Subcutaneous abdominal adipose tissue (tissue), 5 donors: ENCODE data around the gene MAP7D3.
"Not testable (repeated sequence)": the region's sequence is repeated elsewhere in the genome, so short reads cannot be mapped to it uniquely, and the experiment has no call there.

Experiments
- H3K27ac ChIP-seq: one replicate; pipeline ENCODE4 v1.7.0; 2013; ENCODE audit warnings: low read depth, mild to moderate bottlenecking, inconsistent platforms, low read length, moderate library complexity
- H3K27me3 ChIP-seq, 5 donors: one replicate each; pipeline ENCODE4 v1.7.0; 2013; ENCODE audit warnings: low read length in 5 of 5, inconsistent platforms in 1 of 5; ENCODE audit not compliant: control insufficient read depth in 5 of 5, insufficient read depth in 4 of 5
- H3K36me3 ChIP-seq, 5 donors: one replicate each; pipeline ENCODE4 v1.7.0; 2013; ENCODE audit warnings: low read length in 5 of 5; ENCODE audit not compliant: control insufficient read depth in 5 of 5, insufficient read depth in 5 of 5
- H3K4me1 ChIP-seq, 5 donors: one replicate each; pipeline ENCODE4 v1.7.0; 2013; ENCODE audit warnings: low read length in 5 of 5, mild to moderate bottlenecking in 3 of 5, moderate library complexity in 1 of 5; ENCODE audit not compliant: control insufficient read depth in 5 of 5, insufficient read depth in 5 of 5
- H3K4me3 ChIP-seq, 5 donors: one replicate each; pipeline ENCODE4 v1.7.0; 2013; ENCODE audit warnings: low read length in 5 of 5, low read depth in 1 of 5
- H3K9ac ChIP-seq, 5 donors: one replicate each; pipeline ENCODE4 v1.7.0; 2013; ENCODE audit warnings: low read length in 5 of 5, mild to moderate bottlenecking in 4 of 5, moderate library complexity in 3 of 5
- H3K9me3 ChIP-seq, 5 donors: one replicate each; pipeline ENCODE4 v1.7.0; 2013; ENCODE audit warnings: low read length in 5 of 5; ENCODE audit not compliant: control insufficient read depth in 5 of 5
- donor health status: healthy.
- donor health status: healthy.
- donor health status: healthy.
- donor health status: healthy.
- donor health status: healthy.

MAP7D3 gene

DNA sequence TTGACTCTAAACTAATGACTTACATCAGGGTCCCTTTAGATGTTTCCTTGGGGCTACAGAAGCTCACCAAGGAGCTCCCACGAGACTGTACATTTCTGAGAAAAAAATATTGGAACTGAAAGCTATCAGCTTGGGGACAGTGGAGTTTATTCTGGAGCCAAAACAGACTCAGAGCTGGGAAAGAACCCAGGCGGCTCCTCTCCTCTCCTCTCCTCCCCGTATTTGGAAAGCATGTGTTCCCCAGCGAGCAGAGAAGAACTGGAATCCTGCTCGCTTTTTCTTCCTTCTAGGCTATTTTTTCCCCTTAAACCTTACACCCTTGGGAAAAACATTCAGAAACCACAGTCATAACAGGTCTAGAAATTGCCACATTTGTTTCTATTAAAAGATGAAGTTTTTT is 4.3 kb upstream of the MAP7D3 start:
- peaks cover 5 to 28% (median 21%) of the 10 kb centered on the region in 5 donors for H3K4me1 ChIP-seq
- peaks cover 0 to 6% (median 0%) of the 10 kb centered on the region in 5 donors for H3K27me3 ChIP-seq
- H3K9me3 ChIP-seq = no peaks in the 10 kb centered on the region
- H3K9ac ChIP-seq = no peak overlapping the region
- no peak overlapping the region for H3K4me3 ChIP-seq
- peak overlapping the region; percentile 69 for H3K27ac ChIP-seq
- no peaks in the 10 kb centered on the region for H3K36me3 ChIP-seq

DNA sequence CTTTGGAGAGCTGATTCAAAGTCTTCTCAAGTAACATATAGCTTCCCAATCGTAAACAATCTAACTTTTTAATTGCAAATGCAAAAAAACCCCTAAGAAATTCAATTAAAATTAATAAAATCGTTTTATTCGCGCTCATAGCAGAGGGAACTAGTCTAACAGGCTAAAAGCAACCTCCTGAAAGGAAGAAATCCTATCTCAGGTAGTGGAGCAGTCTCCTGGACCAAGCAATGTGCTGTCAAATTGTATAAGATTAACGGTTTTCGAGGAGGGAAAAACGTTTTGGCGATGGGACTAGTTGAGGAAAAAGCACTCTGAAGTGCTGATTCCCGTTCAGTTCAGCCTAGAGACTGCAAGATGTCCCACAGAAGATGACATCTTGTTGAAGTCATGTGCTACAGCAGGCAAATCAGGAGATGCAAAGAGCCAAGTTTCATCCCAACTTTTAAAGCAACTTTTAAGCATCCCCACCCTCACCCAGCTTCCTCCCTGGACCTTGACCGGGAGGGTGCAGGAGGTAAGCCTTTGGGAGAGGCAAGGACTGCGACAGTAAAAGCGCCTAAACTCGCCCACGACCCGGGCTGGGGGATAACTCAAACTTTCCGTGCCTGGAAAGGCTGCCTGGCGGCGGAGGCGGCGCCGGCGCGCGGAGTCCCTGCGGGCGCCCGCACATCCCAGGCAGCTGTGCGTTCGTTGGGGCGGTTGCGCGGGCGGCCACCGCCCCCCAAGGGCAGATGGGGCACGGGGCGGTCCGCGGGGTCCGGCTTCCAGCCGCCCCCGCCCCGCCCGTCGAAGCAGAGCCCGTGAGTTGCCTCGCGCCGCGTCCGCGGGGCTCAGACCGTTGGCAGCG is 784 bp downstream of the MAP7D3 start:
- Histone ChIP-seq H3K4me1 (peaks cover 0 to 14% (median 4%) of the 10 kb centered on the region in 5 donors), H3K36me3 (no peaks in the 10 kb centered on the region), H3K9me3 (no peaks in the 10 kb centered on the region), H3K27me3 (peaks cover 0 to 10% (median 2%) of the 10 kb centered on the region in 5 donors), H3K4me3 (peak overlapping the region; percentile 60 to 86 (median 69)), H3K9ac (peak overlapping the region in 4 of 5 donors; percentile 50 to 64 (median 54)), H3K27ac (peak overlapping the region; percentile 60)

DNA sequence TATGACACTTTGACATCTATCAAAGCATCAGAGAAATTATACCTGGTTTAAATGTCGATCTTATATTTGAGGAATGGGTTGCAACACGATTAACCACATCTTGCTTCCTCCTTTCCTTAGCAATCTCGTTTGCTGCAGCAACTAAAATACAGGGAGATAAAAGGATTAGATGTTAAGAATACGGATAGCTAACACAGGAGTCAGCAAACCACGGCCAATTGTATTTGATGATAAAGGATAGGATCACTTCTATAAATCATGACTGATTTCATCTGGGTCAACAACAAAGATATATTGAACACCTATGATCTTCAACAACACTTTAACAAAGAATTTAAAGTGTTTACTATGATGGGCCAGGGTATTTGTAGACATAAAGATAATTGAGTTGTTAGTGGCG is 5.0 kb downstream of the MAP7D3 start:
- Histone ChIP-seq H3K27me3 (peaks cover 0 to 8% (median 4%) of the 10 kb centered on the region in 5 donors), H3K9ac (no peak overlapping the region), H3K9me3 (no peaks in the 10 kb centered on the region), H3K4me3 (no peak overlapping the region), H3K4me1 (peaks cover 0 to 9% (median 0%) of the 10 kb centered on the region in 5 donors), H3K27ac (no peak overlapping the region), H3K36me3 (peaks cover 16 to 26% (median 25%) of the 10 kb centered on the region in 5 donors)

DNA sequence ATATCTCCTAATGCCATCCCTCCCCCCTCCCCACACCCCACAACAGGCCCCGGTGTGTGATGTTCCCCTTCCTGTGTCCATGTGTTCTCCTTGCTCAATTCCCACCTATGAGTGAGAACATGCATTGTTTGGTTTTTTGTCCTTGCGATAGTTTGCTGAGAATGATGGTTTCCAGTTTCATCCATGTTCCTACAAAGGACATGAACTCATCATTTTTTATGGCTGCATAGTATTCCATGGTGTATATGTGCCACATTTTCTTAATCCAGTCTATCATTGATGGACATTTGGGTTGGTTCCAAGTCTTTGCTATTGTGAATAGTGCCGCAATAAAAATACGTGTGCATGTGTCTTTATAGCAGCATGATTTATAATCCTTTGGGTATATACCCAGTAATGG is 13.4 kb downstream of the MAP7D3 start:
- not testable (repeated sequence) for H3K4me1 ChIP-seq, H3K27ac ChIP-seq, H3K4me3 ChIP-seq, H3K9ac ChIP-seq, H3K27me3 ChIP-seq, H3K9me3 ChIP-seq
- peaks cover 3 to 22% (median 18%) of the 10 kb centered on the region in 5 donors for H3K36me3 ChIP-seq

DNA sequence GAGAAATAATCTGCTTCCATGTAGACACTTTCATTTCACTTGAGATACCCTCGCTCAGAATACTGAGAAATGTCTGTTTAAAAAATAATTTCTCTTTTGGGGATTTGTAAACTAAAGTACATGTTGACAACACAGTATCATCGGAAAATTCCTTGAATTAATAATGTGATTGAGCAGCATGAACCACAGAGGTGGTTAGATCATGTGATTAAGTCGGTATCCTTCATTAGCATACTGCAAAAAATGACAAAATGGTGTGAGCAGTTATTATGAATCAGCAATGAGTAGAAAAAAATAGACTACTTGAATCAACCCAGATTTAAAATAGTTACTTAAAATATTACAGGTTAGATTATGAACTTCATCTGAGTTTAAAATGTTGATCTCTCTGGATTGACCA is 14.1 kb downstream of the MAP7D3 start:
- H3K9ac ChIP-seq = no peak overlapping the region
- H3K4me3 ChIP-seq = no peak overlapping the region
- peaks cover 0 to 6% (median 0%) of the 10 kb centered on the region in 5 donors for H3K27me3 ChIP-seq
- peaks cover 4 to 21% (median 15%) of the 10 kb centered on the region in 5 donors for H3K36me3 ChIP-seq
- no peaks in the 10 kb centered on the region for H3K4me1 ChIP-seq
- no peaks in the 10 kb centered on the region for H3K9me3 ChIP-seq
- no peak overlapping the region for H3K27ac ChIP-seq

DNA sequence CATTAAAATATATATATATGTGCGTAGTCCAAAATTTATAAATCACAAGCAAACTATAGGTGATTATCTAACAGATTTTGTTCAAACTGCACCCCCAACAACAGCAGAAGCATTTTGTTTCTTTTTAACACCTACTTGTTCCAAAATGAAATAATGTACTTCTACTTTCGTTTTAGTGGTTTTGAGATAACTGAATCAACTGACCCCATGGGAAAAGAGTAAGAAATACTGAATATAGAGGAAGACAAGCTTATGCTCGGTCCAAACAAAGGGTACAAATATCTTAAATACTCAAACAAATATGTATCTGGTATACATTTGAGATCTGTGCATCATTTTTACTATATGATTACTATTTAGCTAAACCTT is 22.4 kb downstream of the MAP7D3 start:
- no peak overlapping the region for H3K27ac ChIP-seq

DNA sequence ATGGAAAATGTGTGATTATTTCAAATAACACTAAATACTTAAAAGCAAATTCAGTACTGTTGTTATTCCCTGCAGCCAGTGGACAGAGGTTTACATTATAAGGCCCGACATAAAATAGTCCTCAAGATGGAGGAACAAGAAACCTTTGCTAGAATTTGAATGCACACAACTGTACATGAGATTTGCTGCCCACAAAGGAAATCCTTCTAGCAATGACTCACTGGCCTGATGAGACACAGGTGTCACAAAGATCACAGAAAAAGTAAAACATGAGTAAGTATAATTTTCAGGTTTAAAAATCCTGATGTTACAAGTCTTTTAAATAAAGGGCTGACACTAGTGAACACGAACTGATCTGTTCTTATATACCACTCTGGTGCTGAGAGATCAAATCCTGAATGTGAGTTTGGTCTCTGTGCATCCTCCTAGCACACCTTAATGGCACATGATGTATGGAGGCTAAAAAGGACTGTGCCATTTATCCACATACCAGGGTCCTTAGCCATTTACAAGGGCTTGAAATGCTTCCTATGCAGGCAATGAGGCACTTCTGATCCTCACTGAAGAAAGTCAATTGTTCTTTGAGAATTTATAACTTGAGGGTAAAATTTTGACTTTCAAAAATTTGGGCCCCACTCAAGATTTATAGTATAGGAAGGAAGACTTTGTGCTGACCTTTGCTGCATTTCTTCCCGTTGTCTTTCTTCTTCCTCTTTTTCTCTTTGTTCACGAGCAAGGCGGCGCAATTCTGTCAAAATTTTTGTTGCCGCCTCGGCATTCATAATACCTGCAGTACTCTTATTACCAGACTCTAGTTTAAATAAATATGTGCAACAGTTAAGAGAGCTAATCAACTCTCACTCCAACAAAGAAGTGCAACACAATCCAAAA is 23.0 kb downstream of the MAP7D3 start:
- H3K27me3 ChIP-seq = peaks cover 0 to 4% (median 2%) of the 10 kb centered on the region in 5 donors
- H3K36me3 ChIP-seq = peaks cover 31 to 49% (median 45%) of the 10 kb centered on the region in 5 donors
- H3K27ac ChIP-seq = no peak overlapping the region
- H3K9me3 ChIP-seq = no peaks in the 10 kb centered on the region
- H3K4me3 ChIP-seq = no peak overlapping the region
- peaks cover 0 to 3% (median 0%) of the 10 kb centered on the region in 5 donors for H3K4me1 ChIP-seq
- H3K9ac ChIP-seq = no peak overlapping the region

More for the DNA sequence above, 22.4 kb downstream of the MAP7D3 start:
- Histone ChIP-seq H3K9me3 (no peaks in the 10 kb centered on the region), H3K4me1 (peaks cover 0 to 3% (median 0%) of the 10 kb centered on the region in 5 donors), H3K36me3 (peaks cover 26 to 49% (median 42%) of the 10 kb centered on the region in 5 donors), H3K4me3 (no peak overlapping the region), H3K9ac (no peak overlapping the region), H3K27me3 (peaks cover 0 to 4% (median 2%) of the 10 kb centered on the region in 5 donors)

DNA sequence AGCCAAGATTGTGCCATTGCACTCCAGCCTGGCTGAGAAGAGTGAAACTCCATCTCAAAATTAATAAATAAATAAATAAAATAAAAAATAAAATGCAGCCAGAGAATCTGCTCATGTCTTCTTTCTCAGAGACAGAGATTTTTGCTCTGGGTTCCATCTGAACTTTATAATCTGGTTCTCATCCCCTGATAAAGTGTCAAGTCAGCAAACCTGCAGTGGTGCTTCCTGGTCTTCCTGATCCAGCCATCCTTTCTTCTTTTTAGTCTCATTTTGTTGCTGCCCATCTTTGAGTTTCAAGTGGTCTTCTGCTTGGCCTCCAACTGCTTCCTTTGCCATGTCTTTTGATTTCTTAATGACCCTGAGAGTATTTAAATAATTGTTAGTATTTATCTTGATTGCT is 24.1 kb downstream of the MAP7D3 start:
- Histone ChIP-seq H3K4me3 (no peak overlapping the region), H3K4me1 (peaks cover 0 to 3% (median 0%) of the 10 kb centered on the region in 5 donors), H3K27me3 (peaks cover 0 to 4% (median under 1%) of the 10 kb centered on the region in 5 donors), H3K9me3 (no peaks in the 10 kb centered on the region), H3K27ac (no peak overlapping the region), H3K9ac (no peak overlapping the region), H3K36me3 (peaks cover 35 to 60% (median 49%) of the 10 kb centered on the region in 5 donors)

DNA sequence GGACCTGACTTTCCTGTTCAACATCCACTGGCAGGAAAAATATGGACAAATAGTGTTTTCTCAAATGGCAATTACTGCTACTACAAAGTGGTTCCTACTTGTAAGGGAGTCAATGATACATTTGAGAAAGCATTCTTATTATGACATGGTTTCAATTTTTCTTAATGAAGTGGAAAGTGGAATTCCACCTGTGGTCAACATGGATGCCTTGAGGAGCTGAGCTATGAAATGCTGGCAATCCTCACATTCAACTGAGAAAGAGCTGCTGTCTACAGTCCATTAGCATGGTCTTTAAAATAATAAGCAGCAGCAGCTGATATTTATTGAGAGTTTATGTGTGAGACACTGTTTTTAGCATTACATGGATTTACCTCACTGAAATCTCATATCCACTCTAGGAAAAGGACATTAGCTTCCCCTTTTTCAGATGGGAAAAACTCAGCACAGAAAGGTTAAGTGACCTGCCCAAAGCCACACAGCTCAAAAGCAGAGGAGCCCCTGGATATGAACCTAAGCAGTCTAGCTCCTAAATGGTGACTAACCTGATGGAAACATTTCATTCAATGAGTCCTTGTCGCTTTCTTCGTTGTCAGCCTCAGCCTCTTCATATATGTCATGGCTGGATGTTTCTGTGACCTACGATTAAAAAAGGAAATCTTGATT is 29.2 kb downstream of the MAP7D3 start:
- Histone ChIP-seq H3K27me3 (peaks cover 0 to 4% (median 2%) of the 10 kb centered on the region in 5 donors), H3K4me1 (no peaks in the 10 kb centered on the region), H3K9ac (no peak overlapping the region), H3K9me3 (no peaks in the 10 kb centered on the region), H3K27ac (no peak overlapping the region), H3K4me3 (no peak overlapping the region), H3K36me3 (peaks cover 47 to 82% (median 56%) of the 10 kb centered on the region in 5 donors)
